ENCODE data around the gene DHX8.
A peak's percentile ranks its signal among the peaks of the same experiment; 100 is the strongest.

DHX8 gene

GRCh38 chr17:43517615-43518386, 34.0 kb downstream of the DHX8 start:
- peak in 4 of 10 donors; percentile 27 to 89 (median 40) for DNase-seq
- intact Hi-C loops (cut with DNase I) = no loop called here

- intact Hi-C loops (cut with DNase I) = no loop called here
- DNase-seq = no peak
These were observed 37.6 kb downstream of the DHX8 start for GRCh38 chr17:43521389-43521788.

- DNase-seq = no peak
- intact Hi-C loops (cut with DNase I) = no loop called here
These were observed 41.3 kb downstream of the DHX8 start for GRCh38 chr17:43524945-43525575.

- intact Hi-C loops (cut with DNase I) = no loop called here
- DNase-seq = no peak
These were observed 43.3 kb downstream of the DHX8 start for GRCh38 chr17:43526886-43527648.

- intact Hi-C loops (cut with DNase I) = no loop called here
- DNase-seq = peak in 3 of 10 donors; percentile 42 to 87 (median 46)
These were observed 44.7 kb downstream of the DHX8 start for GRCh38 chr17:43528319-43528987.

- DNase-seq = no peak
- intact Hi-C loops (cut with DNase I) = no loop called here
These were observed 45.4 kb downstream of the DHX8 start for GRCh38 chr17:43528988-43529814.

GRCh38 chr17:43529947-43530287, 46.1 kb downstream of the DHX8 start:
- DNase-seq = no peak
- intact Hi-C loops (cut with DNase I) = no loop called here

GRCh38 chr17:43530288-43531081, 46.7 kb downstream of the DHX8 start:
- DNase-seq = no peak
- intact Hi-C loops (cut with DNase I) = no loop called here

- DNase-seq = no peak
- intact Hi-C loops (cut with DNase I) = no loop called here
These were observed 47.3 kb downstream of the DHX8 start for GRCh38 chr17:43531082-43531378.

GRCh38 chr17:43531955-43532354, 48.2 kb downstream of the DHX8 start:
- no peak for DNase-seq

GRCh38 chr17:43532581-43532980, 48.8 kb downstream of the DHX8 start:
- intact Hi-C loops (cut with DNase I) = no loop called here
- DNase-seq = no peak

More at GRCh38 chr17:43531955-43532354, 48.2 kb downstream of the DHX8 start:
- intact Hi-C loops (cut with DNase I) = no loop called here

- intact Hi-C loops (cut with DNase I) = no loop called here
- DNase-seq = peak in 1 of 10 donors; percentile 61
These were observed 49.9 kb downstream of the DHX8 start for GRCh38 chr17:43533699-43534098.

- intact Hi-C loops (cut with DNase I) = no loop called here
- DNase-seq = no peak
These were observed 51.1 kb downstream of the DHX8 start for GRCh38 chr17:43534909-43535308.

- intact Hi-C loops (cut with DNase I) = no loop called here
- DNase-seq = peak in 1 of 10 donors; percentile 33
These were observed 52.6 kb downstream of the DHX8 start for GRCh38 chr17:43536236-43536992.

GRCh38 chr17:43540821-43541674, 57.3 kb downstream of the DHX8 start:
- peak in 2 of 10 donors; percentile 14 to 54 for DNase-seq
- intact Hi-C loops (cut with DNase I) = no loop called here

GRCh38 chr17:43542859-43543258, 59.1 kb downstream of the DHX8 start:
- intact Hi-C loops (cut with DNase I) = no loop called here
- peak in 1 of 10 donors; percentile 53 for DNase-seq

- peak in 1 of 10 donors; percentile 43 for DNase-seq
- intact Hi-C loops (cut with DNase I) = no loop called here
These were observed 59.5 kb downstream of the DHX8 start for GRCh38 chr17:43543300-43543699.

Data from posterior cingulate gyrus (tissue), 11 donors.